GM12865 (cell line): ENCODE results near the gene ASIC1.

Experiments
- DNase-seq: peaks from one replicate; pipeline ENCODE4 v3.0.0; 2010; ENCODE audit warnings: low read depth
- H3K4me3 ChIP-seq: 2 replicates; pipeline ENCODE4 v1.5.1; 2011; ENCODE audit warnings: mild to moderate bottlenecking, low read depth, low read length, control low read depth
- CTCF ChIP-seq: IDR thresholded peaks from 2 replicates; pipeline ENCODE4 v1.5.1; 2011; ENCODE audit warnings: low read length, control low read depth, low read depth, inconsistent platforms; ENCODE audit not compliant: insufficient read depth; ENCODE audit errors: missing control alignments

Gene ASIC1

GRCh38 chr12:50018968-50019367, 38.4 kb upstream of the ASIC1 start:
- no peak overlapping the region for H3K4me3 ChIP-seq
- no peak for DNase-seq
- TF ChIP-seq CTCF = no peak

- no peak for TF ChIP-seq CTCF
- H3K4me3 ChIP-seq = no peak overlapping the region
- DNase-seq = no peak
Measured at GRCh38 chr12:50019524-50019923, 37.9 kb upstream of the ASIC1 start.

GRCh38 chr12:50021031-50021430, 36.4 kb upstream of the ASIC1 start:
- no peak for DNase-seq
- no peak for TF ChIP-seq CTCF
- H3K4me3 ChIP-seq = no peak overlapping the region

GRCh38 chr12:50022903-50023302, 34.5 kb upstream of the ASIC1 start:
- TF ChIP-seq CTCF = no peak
- no peak for DNase-seq
- H3K4me3 ChIP-seq = no peak overlapping the region

- peak overlapping the region; percentile 71 for H3K4me3 ChIP-seq
- no peak for TF ChIP-seq CTCF
- no peak for DNase-seq
Measured at GRCh38 chr12:50024227-50024626, 33.2 kb upstream of the ASIC1 start.

- TF ChIP-seq CTCF = no peak
- DNase-seq = peak; percentile 29
- peak overlapping the region; percentile 71 for H3K4me3 ChIP-seq
Measured at GRCh38 chr12:50024805-50025186, 32.6 kb upstream of the ASIC1 start.

- no peak for TF ChIP-seq CTCF
- DNase-seq = peak; percentile 99
- peak within 1 kb of the TSS; percentile 71 for H3K4me3 ChIP-seq
Measured at GRCh38 chr12:50025187-50026059, 32.0 kb upstream of the ASIC1 start, which contains the start of gene RACGAP1. Gene RACGAP1 (minus strand): TSS chr12:50025494. CDS start chr12:50016715, 8,779 bp downstream.
